GM23248 (cell line): ENCODE data around the gene MCM9. TPM values are rescaled to one million over a fixed set of nuclear protein-coding genes. Genes with fewer than 3 reads are reported as not detected.

Experiments used
- DNase-seq: peaks from one replicate; pipeline ENCODE4 v3.0.0-alpha.2; 2015
- H2AFZ ChIP-seq: fragments of 200-600 bp; sonication (generic); 2 replicates; pipeline ENCODE4 v1.6.1; 2016; ENCODE audit warnings: antibody characterized with exemption
- H3F3A ChIP-seq: fragments of 200-600 bp; sonication (generic); 2 replicates; pipeline ENCODE4 v1.6.1; 2016; ENCODE audit warnings: mild to moderate bottlenecking, antibody characterized with exemption, mixed run types; ENCODE audit not compliant: insufficient read depth
- H3K27ac ChIP-seq: fragments of 200-600 bp; sonication (generic); 2 replicates; pipeline ENCODE4 v1.5.1; 2016; ENCODE audit warnings: mild to moderate bottlenecking
- H3K27me3 ChIP-seq: fragments of 200-600 bp; sonication (generic); replicated peaks from 2 replicates; pipeline ENCODE4 v1.6.1; 2016; ENCODE audit warnings: mild to moderate bottlenecking; ENCODE audit not compliant: insufficient read depth
- H3K36me3 ChIP-seq: fragments of 200-600 bp; sonication (generic); 2 replicates; pipeline ENCODE4 v1.6.1; 2016; ENCODE audit warnings: low read depth, mild to moderate bottlenecking
- H3K4me1 ChIP-seq: fragments of 200-600 bp; sonication (generic); 2 replicates; pipeline ENCODE4 v1.6.1; 2016; ENCODE audit warnings: mild to moderate bottlenecking; ENCODE audit not compliant: insufficient read depth
- H3K4me2 ChIP-seq: fragments of 200-600 bp; sonication (generic); one replicate; pipeline ENCODE4 v1.6.1; 2016; ENCODE audit warnings: mild to moderate bottlenecking; ENCODE audit not compliant: unreplicated experiment
- H3K4me3 ChIP-seq: fragments of 200-600 bp; sonication (generic); 2 replicates; pipeline ENCODE4 v1.5.1; 2016; ENCODE audit warnings: mild to moderate bottlenecking
- H3K79me2 ChIP-seq: fragments of 200-600 bp; sonication (generic); 2 replicates; pipeline ENCODE4 v1.6.1; 2016; ENCODE audit warnings: mild to moderate bottlenecking; ENCODE audit not compliant: insufficient read depth
- H3K9ac ChIP-seq: fragments of 200-600 bp; sonication (generic); 2 replicates; pipeline ENCODE4 v1.6.1; 2016; ENCODE audit warnings: mild to moderate bottlenecking
- H3K9me2 ChIP-seq: fragments of 200-600 bp; sonication (generic); 2 replicates; pipeline ENCODE4 v1.6.1; 2016; ENCODE audit warnings: mixed run types, mild to moderate bottlenecking, moderate library complexity; ENCODE audit not compliant: insufficient read depth
- H3K9me3 ChIP-seq: fragments of 200-600 bp; sonication (generic); one replicate; pipeline ENCODE4 v1.6.1; 2017; ENCODE audit warnings: low read depth
- H4K20me1 ChIP-seq: fragments of 200-600 bp; sonication (generic); 2 replicates; pipeline ENCODE4 v1.6.0; 2016; ENCODE audit not compliant: insufficient read depth
- EZH2 ChIP-seq: fragments of 200-600 bp; sonication (generic); IDR thresholded peaks from 2 replicates; pipeline ENCODE4 v1.6.1; 2018; ENCODE audit warnings: antibody characterized with exemption, mild to moderate bottlenecking; ENCODE audit not compliant: insufficient read depth, poor library complexity, severe bottlenecking
- EZH2phosphoT487 ChIP-seq: fragments of 200-600 bp; sonication (generic); IDR thresholded peaks from 2 replicates; pipeline ENCODE4 v1.6.1; 2018; ENCODE audit warnings: antibody characterized with exemption, moderate library complexity, mild to moderate bottlenecking, low read depth; ENCODE audit not compliant: insufficient read depth
- WGBS, 2 experiments: methylation state at CpG; one replicate each; pipeline ENCODE4 v1.1.6; 2015 to 2017; ENCODE audit warnings: low lambda C conversion rate in 2 of 2, low coverage in 1 of 2; ENCODE audit errors: missing lambda C conversion rate in 2 of 2; 5-methylcytosine and 5-hydroxymethylcytosine counted together
- in situ Hi-C: fragments of 300-500 bp; cut with MboI; formaldehyde crosslinking; loops from 2 replicates; pipeline ENCODE4 v1.15.0; 2020
- polyA plus RNA-seq: library from polyadenylated mRNA; unstranded; fragments of >200 nt; fragmentation: Nextera tagmentation; extraction: Ambion mirVana; gene quantifications from 2 replicates; pipeline ENCODE4 v1.2.1, GENCODE V29; 2016
- total RNA-seq: library from RNA; depleted of rRNA; stranded (reverse); fragments of >200 nt; shearing (Covaris generic); gene quantifications from 2 replicates; pipeline ENCODE4 v1.2.3, GENCODE V29; 2014

MCM9 gene
- total and polyA plus RNA-seq, 2 experiments from 2014 or later, result 3.2 to 6.2 TPM

DNA sequence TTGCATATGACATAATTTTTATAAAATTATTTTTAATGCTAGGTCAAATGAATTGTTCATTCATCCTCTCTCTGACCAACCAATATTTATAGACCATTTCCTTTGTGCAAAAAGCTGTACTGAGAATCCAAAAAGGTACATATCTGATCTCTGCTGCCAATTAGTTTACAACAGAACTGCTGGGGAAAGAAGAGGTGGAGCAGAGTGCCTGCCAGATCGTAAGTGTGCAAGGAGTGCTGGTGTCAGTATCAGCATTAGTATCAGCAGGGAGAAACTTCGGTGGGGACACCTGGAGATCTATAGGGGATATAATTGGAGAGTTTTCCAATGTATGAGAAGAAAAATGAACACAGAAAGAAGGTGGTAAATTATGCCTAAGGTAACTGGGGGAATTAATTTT, 104.3 kb downstream of the MCM9 start:
- H3K9ac ChIP-seq, result no peak overlapping the region
- 96 to 97% methylated on average over 2 of the region's 2 CpGs for WGBS, 2 experiments
- no peak overlapping the region for H3K4me2 ChIP-seq
- TF ChIP-seq EZH2phosphoT487 (no peak), EZH2 (no peak)
- in situ Hi-C loops, result no loop called here
- no peaks in the 10 kb centered on the region for H4K20me1 ChIP-seq
- no peak overlapping the region for H3K27ac ChIP-seq
- H3K36me3 ChIP-seq, result peaks cover 9% of the 10 kb centered on the region; the same call in 1 of the 2 replicates
- no peaks in the 10 kb centered on the region for H3K9me3 ChIP-seq
- H3F3A ChIP-seq, result no peaks in the 10 kb centered on the region
- no peak for DNase-seq
- H2AFZ ChIP-seq, result no peak overlapping the region
- no peaks in the 10 kb centered on the region for H3K4me1 ChIP-seq
- H3K79me2 ChIP-seq, result no peaks in the 10 kb centered on the region
- no peak overlapping the region for H3K4me3 ChIP-seq
- no peaks in the 10 kb centered on the region for H3K27me3 ChIP-seq
- H3K9me2 ChIP-seq, result no peaks in the 10 kb centered on the region

DNA sequence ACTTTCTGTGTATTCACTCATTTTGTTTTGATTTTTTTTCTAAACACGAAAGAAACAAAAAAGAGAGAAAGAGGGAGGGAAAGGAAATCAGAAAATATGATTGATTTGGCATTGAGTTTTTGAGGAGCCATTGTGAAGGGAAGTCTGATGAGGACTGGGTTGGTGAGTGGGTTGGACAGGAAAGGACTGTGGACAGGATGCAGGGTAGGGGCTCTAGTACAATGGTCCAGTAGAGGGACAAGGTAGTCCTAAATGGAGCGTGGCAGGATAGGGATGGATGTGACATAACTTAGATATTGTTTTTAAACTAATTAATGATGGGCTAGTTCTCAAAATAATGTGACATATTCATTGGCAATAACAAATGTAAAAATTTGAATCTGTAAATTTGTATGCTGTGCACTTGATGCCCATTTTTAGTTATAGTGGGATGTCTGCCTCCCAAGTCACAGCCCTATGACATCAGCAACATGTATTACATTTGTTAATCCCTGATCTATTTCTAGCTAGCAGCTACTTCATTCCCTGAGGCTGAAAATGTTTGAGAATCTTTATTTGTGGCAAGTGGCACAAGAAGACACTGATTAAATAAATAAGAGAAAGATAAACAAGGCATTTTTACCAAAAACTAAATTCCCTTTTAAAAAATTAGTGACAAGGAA, 105.0 kb downstream of the MCM9 start:
- Histone ChIP-seq H3K79me2 (no peaks in the 10 kb centered on the region), H3K9me3 (no peaks in the 10 kb centered on the region), H3K4me3 (no peak overlapping the region), H4K20me1 (no peaks in the 10 kb centered on the region), H3K27me3 (no peaks in the 10 kb centered on the region), H3F3A (no peaks in the 10 kb centered on the region), H3K9ac (no peak overlapping the region), H3K9me2 (no peaks in the 10 kb centered on the region), H2AFZ (no peak overlapping the region), H3K27ac (no peak overlapping the region), H3K36me3 (peaks cover 9% of the 10 kb centered on the region; the same call in 1 of the 2 replicates), H3K4me2 (no peak overlapping the region), H3K4me1 (no peaks in the 10 kb centered on the region)
- no peak for TF ChIP-seq EZH2phosphoT487
- no peak for TF ChIP-seq EZH2
- WGBS, 2 experiments, result 76 to 78% methylated on average over 2 of the region's 2 CpGs
- no peak for DNase-seq
- in situ Hi-C loops, result no loop called here

DNA sequence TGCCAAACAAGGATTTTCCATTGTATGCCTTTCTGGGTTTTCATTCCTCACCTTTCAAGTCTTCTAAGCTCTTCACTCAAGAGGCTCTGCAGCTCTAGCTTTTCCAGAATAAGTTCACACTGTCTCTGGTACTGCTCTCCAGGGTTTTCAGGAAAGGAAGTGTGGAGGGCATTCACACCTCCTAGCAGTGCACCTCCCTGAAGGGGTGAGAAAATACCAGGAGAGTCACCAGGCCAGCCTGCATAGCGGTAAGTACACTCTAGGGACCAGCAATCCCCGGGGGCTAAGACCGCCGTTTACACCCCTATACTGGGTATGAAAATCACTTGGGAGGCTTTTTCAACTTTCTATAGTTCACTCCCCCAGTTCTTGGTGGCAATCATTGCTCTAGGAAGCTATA, 108.9 kb downstream of the MCM9 start:
- WGBS, 2 experiments, result 80 to 82% methylated on average over 4 of the region's 4 CpGs
- no peaks in the 10 kb centered on the region for H3K9me3 ChIP-seq
- no peaks in the 10 kb centered on the region for H3K4me1 ChIP-seq
- no peaks in the 10 kb centered on the region for H3K9me2 ChIP-seq
- H3K4me3 ChIP-seq, result no peak overlapping the region
- H4K20me1 ChIP-seq, result no peaks in the 10 kb centered on the region
- H3K4me2 ChIP-seq, result no peak overlapping the region
- peaks cover 9% of the 10 kb centered on the region; the same call in 1 of the 2 replicates for H3K36me3 ChIP-seq
- TF ChIP-seq EZH2, result no peak
- TF ChIP-seq EZH2phosphoT487, result no peak
- H2AFZ ChIP-seq, result no peak overlapping the region
- in situ Hi-C loops, result no loop called here
- no peaks in the 10 kb centered on the region for H3K79me2 ChIP-seq
- no peak overlapping the region for H3K9ac ChIP-seq
- no peaks in the 10 kb centered on the region for H3K27me3 ChIP-seq
- H3K27ac ChIP-seq, result no peak overlapping the region
- DNase-seq, result no peak
- no peaks in the 10 kb centered on the region for H3F3A ChIP-seq

DNA sequence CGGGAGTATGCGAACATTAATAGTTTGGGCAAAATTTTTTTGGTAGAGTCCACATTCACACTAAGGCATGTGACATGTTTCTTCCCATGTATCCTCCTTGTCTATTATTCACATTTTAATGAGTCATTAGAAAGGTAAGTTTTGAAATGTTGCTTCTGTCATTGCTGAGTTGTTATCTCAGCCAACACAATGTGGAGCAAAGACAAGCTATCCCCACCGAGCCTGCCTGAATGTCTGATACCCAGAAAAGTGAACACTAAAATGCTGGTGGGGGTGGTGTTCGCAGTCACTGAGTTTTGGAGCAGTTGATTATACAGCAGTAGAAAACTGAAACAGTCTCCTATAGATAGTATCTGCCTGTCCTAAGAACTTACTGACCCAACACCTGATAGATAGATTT, 109.3 kb downstream of the MCM9 start:
- Histone ChIP-seq H3K9me3 (no peaks in the 10 kb centered on the region), H2AFZ (no peak overlapping the region), H4K20me1 (no peaks in the 10 kb centered on the region), H3K9ac (no peak overlapping the region), H3K4me3 (no peak overlapping the region), H3K27ac (no peak overlapping the region), H3K27me3 (no peaks in the 10 kb centered on the region), H3K79me2 (no peaks in the 10 kb centered on the region), H3K4me2 (no peak overlapping the region), H3K4me1 (no peaks in the 10 kb centered on the region), H3K9me2 (no peaks in the 10 kb centered on the region), H3F3A (no peaks in the 10 kb centered on the region), H3K36me3 (peaks cover 9% of the 10 kb centered on the region; the same call in 1 of the 2 replicates)
- in situ Hi-C loops, result no loop called here
- no peak for TF ChIP-seq EZH2phosphoT487
- 96% methylated on average over 4 of the region's 4 CpGs for WGBS, 2 experiments
- DNase-seq, result no peak
